HTR-8/SVneo (cell line): ENCODE data around the gene TNNI3K.

Source experiments
- DNase-seq: peaks from one replicate; pipeline ENCODE4 v3.0.0; 2011; ENCODE audit warnings: low spot score, mixed read lengths; ENCODE audit not compliant: insufficient read length
- FAIRE-seq: peaks from 2 replicates; lab custom pipeline; 2011; peaks lifted over from hg19 to GRCh38; lab: Jason Lieb, UNC

Gene TNNI3K

GRCh38 chr1:74480068-74480467 lies 244.9 kb downstream of the TNNI3K start:
- FAIRE-seq (no peak), DNase-seq (no peak)

GRCh38 chr1:74481607-74482006 lies 246.4 kb downstream of the TNNI3K start:
- no peak for DNase-seq
- FAIRE-seq = no peak

GRCh38 chr1:74485622-74486021 lies 250.4 kb downstream of the TNNI3K start:
- no peak for DNase-seq
- no peak for FAIRE-seq

GRCh38 chr1:74486036-74486435 lies 250.8 kb downstream of the TNNI3K start:
- FAIRE-seq (no peak), DNase-seq (no peak)

- FAIRE-seq = no peak
- DNase-seq = no peak
These were observed 261.5 kb downstream of the TNNI3K start for GRCh38 chr1:74496669-74497068.

- FAIRE-seq (no peak), DNase-seq (no peak)
These were observed 263.7 kb downstream of the TNNI3K start for GRCh38 chr1:74498901-74499300.

GRCh38 chr1:74502432-74502831 lies 267.2 kb downstream of the TNNI3K start:
- FAIRE-seq = no peak
- peak; percentile 2 for DNase-seq

- FAIRE-seq (no peak), DNase-seq (no peak)
These were observed 267.7 kb downstream of the TNNI3K start for GRCh38 chr1:74502858-74503257.

GRCh38 chr1:74504125-74504932 lies 269.1 kb downstream of the TNNI3K start:
- no peak for FAIRE-seq
- peak; percentile 0 for DNase-seq

- DNase-seq = no peak
- no peak for FAIRE-seq
These were observed 269.8 kb downstream of the TNNI3K start for GRCh38 chr1:74504933-74505512.

GRCh38 chr1:74505928-74506710 lies 270.9 kb downstream of the TNNI3K start:
- no peak for DNase-seq
- FAIRE-seq = no peak

GRCh38 chr1:74508449-74508848 lies 273.3 kb downstream of the TNNI3K start:
- no peak for DNase-seq
- no peak for FAIRE-seq

- FAIRE-seq (no peak), DNase-seq (no peak)
These were observed 277.2 kb downstream of the TNNI3K start, which contains the start of gene LRRC53 for GRCh38 chr1:74512170-74512915. TSS of gene LRRC53 (minus strand) at chr1:74512611. CDS start at chr1:74483349, 29,262 bp downstream.

GRCh38 chr1:74513411-74514300 lies 278.5 kb downstream of the TNNI3K start:
- FAIRE-seq = no peak
- no peak for DNase-seq

GRCh38 chr1:74517599-74518051 lies 282.4 kb downstream of the TNNI3K start:
- FAIRE-seq (no peak), DNase-seq (no peak)

GRCh38 chr1:74522148-74522547 lies 287.0 kb downstream of the TNNI3K start:
- FAIRE-seq (no peak), DNase-seq (no peak)

GRCh38 chr1:74523873-74524480 lies 288.8 kb downstream of the TNNI3K start:
- FAIRE-seq (no peak), DNase-seq (no peak)

GRCh38 chr1:74526708-74527107 lies 291.5 kb downstream of the TNNI3K start:
- FAIRE-seq (no peak), DNase-seq (no peak)

GRCh38 chr1:74528123-74528522 lies 292.9 kb downstream of the TNNI3K start:
- FAIRE-seq = no peak
- DNase-seq = no peak
